HK-2 (cell line): ENCODE results near the gene CCDC146.

Experiments used
- DNase-seq: peaks from one replicate; pipeline ENCODE4 v3.0.0-alpha.2; 2018; ENCODE audit not compliant: unreplicated experiment

The CCDC146 gene

GRCh38 chr7:77284005-77284404 lies 161.6 kb downstream of the CCDC146 start:
- DNase-seq: no peak

GRCh38 chr7:77284616-77285015 lies 162.2 kb downstream of the CCDC146 start:
- no peak for DNase-seq

GRCh38 chr7:77288676-77289320 lies 166.4 kb downstream of the CCDC146 start:
- DNase-seq: no peak

GRCh38 chr7:77289387-77289786 lies 167.0 kb downstream of the CCDC146 start:
- DNase-seq: no peak

- DNase-seq: no peak
Measured at GRCh38 chr7:77290425-77290824, 168.0 kb downstream of the CCDC146 start.

GRCh38 chr7:77293046-77293445 lies 170.6 kb downstream of the CCDC146 start:
- no peak for DNase-seq

- DNase-seq: no peak
Measured at GRCh38 chr7:77295549-77295948, 173.1 kb downstream of the CCDC146 start.

GRCh38 chr7:77306231-77307067 lies 184.0 kb downstream of the CCDC146 start:
- no peak for DNase-seq

- no peak for DNase-seq
Measured at GRCh38 chr7:77308792-77309191, 186.4 kb downstream of the CCDC146 start.

- DNase-seq: no peak
Measured at GRCh38 chr7:77309714-77310220, 187.4 kb downstream of the CCDC146 start.

- DNase-seq: no peak
Measured at GRCh38 chr7:77310982-77311381, 188.6 kb downstream of the CCDC146 start.

GRCh38 chr7:77313085-77313484 lies 190.7 kb downstream of the CCDC146 start:
- DNase-seq: no peak

- no peak for DNase-seq
Measured at GRCh38 chr7:77313876-77314480, 191.6 kb downstream of the CCDC146 start.

- no peak for DNase-seq
Measured at GRCh38 chr7:77315182-77315591, 192.8 kb downstream of the CCDC146 start.

- no peak for DNase-seq
Measured at GRCh38 chr7:77316219-77316978, 194.0 kb downstream of the CCDC146 start.

- DNase-seq: no peak
Measured at GRCh38 chr7:77318019-77318418, 195.6 kb downstream of the CCDC146 start.

GRCh38 chr7:77320137-77320536 lies 197.7 kb downstream of the CCDC146 start:
- no peak for DNase-seq

- no peak for DNase-seq
Measured at GRCh38 chr7:77320714-77321113, 198.3 kb downstream of the CCDC146 start.

- no peak for DNase-seq
Measured at GRCh38 chr7:77321300-77321699, 198.9 kb downstream of the CCDC146 start.

- no peak for DNase-seq
Measured at GRCh38 chr7:77326131-77326530, 203.7 kb downstream of the CCDC146 start.

- no peak for DNase-seq
Measured at GRCh38 chr7:77327067-77327931, 204.9 kb downstream of the CCDC146 start.
